Osteocyte (in vitro differentiated cells): ENCODE data around the gene FHIT. TPM values are rescaled to one million over a fixed set of nuclear protein-coding genes. Genes with fewer than 3 reads are reported as not detected.

Experiments used
- DNase-seq: peaks from one replicate; pipeline ENCODE4 v3.0.0; 2021; ENCODE audit warnings: mixed read lengths; ENCODE audit not compliant: unreplicated experiment; ENCODE audit errors: extremely low spot score
- H3K27ac Mint-ChIP-seq: one replicate; pipeline ENCODE4 v1.8.0; 2021; ENCODE audit warnings: mild to moderate bottlenecking, mixed read lengths; ENCODE audit not compliant: unreplicated experiment
- H3K27me3 Mint-ChIP-seq: one replicate; pipeline ENCODE4 v1.8.0; 2021; ENCODE audit warnings: mixed read lengths; ENCODE audit not compliant: unreplicated experiment
- H3K36me3 Mint-ChIP-seq: one replicate; pipeline ENCODE4 v1.8.0; 2021; ENCODE audit warnings: mixed read lengths; ENCODE audit not compliant: unreplicated experiment
- H3K4me1 Mint-ChIP-seq: one replicate; pipeline ENCODE4 v1.8.0; 2021; ENCODE audit warnings: mixed read lengths; ENCODE audit not compliant: unreplicated experiment
- H3K4me3 Mint-ChIP-seq: one replicate; pipeline ENCODE4 v1.8.0; 2021; ENCODE audit warnings: mild to moderate bottlenecking, moderate library complexity, mixed read lengths; ENCODE audit not compliant: unreplicated experiment
- H3K9me3 Mint-ChIP-seq: one replicate; pipeline ENCODE4 v1.8.0; 2021; ENCODE audit warnings: mixed read lengths; ENCODE audit not compliant: unreplicated experiment
- total RNA-seq: library from RNA; stranded (reverse); gene quantifications from 2 replicates; pipeline ENCODE4 v1.2.1, GENCODE V29; 2021
- TF ChIP-seq, protein P1 (sequence below): fragments of 200-600 bp; sonication (generic); IDR thresholded peaks from 2 replicates; pipeline ENCODE4 v1.5.0; 2021; ENCODE audit warnings: antibody characterized with exemption, mild to moderate bottlenecking, moderate library complexity

Gene FHIT
- total RNA-seq, 1 donor from 2014 or later: 2.3 TPM

DNA sequence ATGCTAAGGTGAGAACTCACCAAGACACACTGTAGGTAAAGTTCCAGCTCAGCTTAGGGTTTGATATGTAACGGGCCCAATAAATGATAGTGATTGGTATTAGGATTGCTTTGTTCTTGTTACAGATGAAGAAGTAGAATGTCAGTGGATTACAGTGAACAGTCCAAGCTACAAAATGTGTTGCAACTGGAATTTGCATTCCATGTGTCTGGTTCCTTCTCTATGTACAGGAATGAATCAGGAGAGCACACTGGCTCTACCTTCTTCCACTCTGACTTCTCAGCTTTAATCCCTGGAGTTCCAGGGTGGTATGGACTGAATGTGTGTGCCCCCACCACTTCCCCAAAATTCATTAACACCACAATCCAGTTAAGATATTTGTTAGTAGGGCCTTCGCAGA, 1471.0 kb downstream of the FHIT start:
- no peak for DNase-seq
- peaks cover 3% of the 10 kb centered on the region for H3K9me3 Mint-ChIP-seq
- no peak overlapping the region for H3K27ac Mint-ChIP-seq
- no peaks in the 10 kb centered on the region for H3K27me3 Mint-ChIP-seq
- peaks cover 17% of the 10 kb centered on the region for H3K4me1 Mint-ChIP-seq
- no peak overlapping the region for H3K4me3 Mint-ChIP-seq
- no peaks in the 10 kb centered on the region for H3K36me3 Mint-ChIP-seq
- TF ChIP-seq, protein P1, sequence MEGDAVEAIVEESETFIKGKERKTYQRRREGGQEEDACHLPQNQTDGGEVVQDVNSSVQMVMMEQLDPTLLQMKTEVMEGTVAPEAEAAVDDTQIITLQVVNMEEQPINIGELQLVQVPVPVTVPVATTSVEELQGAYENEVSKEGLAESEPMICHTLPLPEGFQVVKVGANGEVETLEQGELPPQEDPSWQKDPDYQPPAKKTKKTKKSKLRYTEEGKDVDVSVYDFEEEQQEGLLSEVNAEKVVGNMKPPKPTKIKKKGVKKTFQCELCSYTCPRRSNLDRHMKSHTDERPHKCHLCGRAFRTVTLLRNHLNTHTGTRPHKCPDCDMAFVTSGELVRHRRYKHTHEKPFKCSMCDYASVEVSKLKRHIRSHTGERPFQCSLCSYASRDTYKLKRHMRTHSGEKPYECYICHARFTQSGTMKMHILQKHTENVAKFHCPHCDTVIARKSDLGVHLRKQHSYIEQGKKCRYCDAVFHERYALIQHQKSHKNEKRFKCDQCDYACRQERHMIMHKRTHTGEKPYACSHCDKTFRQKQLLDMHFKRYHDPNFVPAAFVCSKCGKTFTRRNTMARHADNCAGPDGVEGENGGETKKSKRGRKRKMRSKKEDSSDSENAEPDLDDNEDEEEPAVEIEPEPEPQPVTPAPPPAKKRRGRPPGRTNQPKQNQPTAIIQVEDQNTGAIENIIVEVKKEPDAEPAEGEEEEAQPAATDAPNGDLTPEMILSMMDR: no peak

DNA sequence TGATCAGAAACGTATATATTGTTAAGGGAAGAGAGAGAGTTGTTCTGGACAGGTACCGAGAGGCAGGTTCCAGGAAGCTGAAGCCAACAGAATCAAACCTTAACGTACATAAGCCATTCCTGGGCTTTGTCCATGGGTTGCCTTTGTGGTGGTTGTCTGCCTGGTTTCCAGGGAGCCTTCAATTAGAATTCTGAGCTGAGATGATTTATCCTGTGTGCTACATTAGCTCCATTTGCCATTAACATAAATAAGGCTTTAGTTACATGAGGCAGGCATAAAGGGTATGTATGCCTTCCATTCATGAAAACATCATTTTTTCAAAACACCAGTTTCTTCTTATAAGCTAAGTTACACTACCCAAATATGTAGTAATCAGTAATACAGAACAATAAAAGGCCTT, 1472.0 kb downstream of the FHIT start:
- peaks cover 27% of the 10 kb centered on the region for H3K4me1 Mint-ChIP-seq
- H3K9me3 Mint-ChIP-seq: no peaks in the 10 kb centered on the region
- DNase-seq: no peak
- H3K27ac Mint-ChIP-seq: no peak overlapping the region
- H3K4me3 Mint-ChIP-seq: no peak overlapping the region
- no peaks in the 10 kb centered on the region for H3K27me3 Mint-ChIP-seq
- no peaks in the 10 kb centered on the region for H3K36me3 Mint-ChIP-seq
- TF ChIP-seq, protein P1: no peak

DNA sequence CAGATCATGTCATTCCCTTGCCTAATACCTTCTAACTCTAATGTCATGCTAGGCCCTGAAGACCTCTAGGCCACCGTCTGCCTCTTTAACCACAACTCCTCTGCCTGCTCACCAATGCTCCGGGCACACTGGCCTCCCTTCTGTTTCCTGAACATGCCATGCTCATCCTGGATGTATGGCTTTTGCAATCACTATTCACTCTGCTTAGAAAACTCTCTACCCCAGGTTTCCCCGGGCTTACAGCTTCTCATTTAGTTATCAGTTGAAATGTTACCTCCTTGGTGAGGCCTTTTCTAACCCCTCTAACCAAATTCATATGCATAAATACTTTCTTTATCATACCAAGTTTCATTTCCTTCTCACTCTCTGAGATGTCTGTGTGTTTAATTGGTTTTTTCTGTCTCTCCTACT, 1473.6 kb downstream of the FHIT start:
- Mint-ChIP-seq H3K4me1 (peaks cover 25% of the 10 kb centered on the region), H3K4me3 (no peak overlapping the region), H3K27ac (no peak overlapping the region), H3K27me3 (no peaks in the 10 kb centered on the region), H3K36me3 (no peaks in the 10 kb centered on the region), H3K9me3 (no peaks in the 10 kb centered on the region)
- no peak for DNase-seq
- TF ChIP-seq, protein P1: no peak

DNA sequence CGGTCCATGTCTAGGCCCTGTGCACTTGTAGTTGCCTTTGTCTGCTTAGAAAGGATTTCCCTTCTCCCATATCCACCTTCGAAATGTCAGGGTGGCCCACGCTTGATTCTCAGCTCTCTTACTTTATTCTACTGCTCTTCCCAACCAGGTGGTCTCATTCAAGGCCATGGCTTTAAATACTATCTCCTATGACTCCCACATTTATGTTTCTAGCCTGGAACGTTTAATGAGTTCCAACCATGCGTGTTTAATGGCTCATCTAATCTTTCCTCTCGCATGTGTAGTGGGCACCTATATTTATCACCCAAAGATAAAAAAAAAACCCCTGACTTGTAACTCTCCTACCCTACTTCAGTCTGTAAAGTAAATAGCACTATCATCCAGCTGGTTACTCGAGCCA, 1474.2 kb downstream of the FHIT start:
- no peak for DNase-seq
- TF ChIP-seq, protein P1: no peak
- no peaks in the 10 kb centered on the region for H3K36me3 Mint-ChIP-seq

DNA sequence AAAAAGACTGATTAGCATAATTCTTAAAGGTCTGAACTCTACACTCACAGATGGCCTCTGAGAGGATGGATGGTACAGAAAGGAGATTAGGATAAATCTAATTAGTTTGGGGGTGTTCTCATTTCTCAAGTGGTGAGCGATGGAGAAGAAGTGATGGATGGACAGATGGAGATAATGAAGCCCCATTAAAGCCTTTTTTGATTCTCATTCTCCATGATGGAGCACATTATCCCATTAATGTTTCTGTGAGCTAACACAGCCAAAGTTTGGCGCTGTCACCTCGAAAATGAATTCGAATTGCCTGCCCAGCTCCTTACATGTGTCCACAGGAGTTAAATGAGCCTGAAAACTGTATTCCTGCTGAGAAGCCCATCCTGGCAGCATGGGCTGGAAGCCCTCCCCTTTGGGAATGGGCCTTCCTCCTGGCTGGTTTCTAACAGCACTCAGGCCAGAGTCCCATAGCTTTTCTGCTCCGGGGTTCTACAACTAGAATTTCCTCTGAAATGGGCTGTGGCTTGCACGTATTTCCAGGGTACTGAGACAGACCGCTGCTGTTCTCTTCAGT, 1475.4 kb downstream of the FHIT start:
- H3K4me3 Mint-ChIP-seq: no peak overlapping the region
- H3K27ac Mint-ChIP-seq: no peak overlapping the region
- H3K36me3 Mint-ChIP-seq: no peaks in the 10 kb centered on the region
- peaks cover 34% of the 10 kb centered on the region for H3K4me1 Mint-ChIP-seq
- H3K27me3 Mint-ChIP-seq: no peaks in the 10 kb centered on the region
- TF ChIP-seq, protein P1: no peak
- no peaks in the 10 kb centered on the region for H3K9me3 Mint-ChIP-seq
- DNase-seq: no peak

More for the DNA sequence above, 1474.2 kb downstream of the FHIT start:
- H3K27ac Mint-ChIP-seq: no peak overlapping the region
- no peaks in the 10 kb centered on the region for H3K9me3 Mint-ChIP-seq
- H3K4me3 Mint-ChIP-seq: no peak overlapping the region
- no peaks in the 10 kb centered on the region for H3K27me3 Mint-ChIP-seq
- H3K4me1 Mint-ChIP-seq: peaks cover 24% of the 10 kb centered on the region
